NCI-H1930 (cell line): ENCODE data around the gene TIAL1.
"Not testable (repeated sequence)": the region's sequence is repeated elsewhere in the genome, so short reads cannot be mapped to it uniquely, and the experiment has no call there.

ENCODE experiments used
- DNase-seq, 2 experiments: peaks; one replicate each; lab custom pipeline; 2025; lab: John Stamatoyannopoulos, UW

The TIAL1 gene, protein sequence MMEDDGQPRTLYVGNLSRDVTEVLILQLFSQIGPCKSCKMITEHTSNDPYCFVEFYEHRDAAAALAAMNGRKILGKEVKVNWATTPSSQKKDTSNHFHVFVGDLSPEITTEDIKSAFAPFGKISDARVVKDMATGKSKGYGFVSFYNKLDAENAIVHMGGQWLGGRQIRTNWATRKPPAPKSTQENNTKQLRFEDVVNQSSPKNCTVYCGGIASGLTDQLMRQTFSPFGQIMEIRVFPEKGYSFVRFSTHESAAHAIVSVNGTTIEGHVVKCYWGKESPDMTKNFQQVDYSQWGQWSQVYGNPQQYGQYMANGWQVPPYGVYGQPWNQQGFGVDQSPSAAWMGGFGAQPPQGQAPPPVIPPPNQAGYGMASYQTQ

DNA sequence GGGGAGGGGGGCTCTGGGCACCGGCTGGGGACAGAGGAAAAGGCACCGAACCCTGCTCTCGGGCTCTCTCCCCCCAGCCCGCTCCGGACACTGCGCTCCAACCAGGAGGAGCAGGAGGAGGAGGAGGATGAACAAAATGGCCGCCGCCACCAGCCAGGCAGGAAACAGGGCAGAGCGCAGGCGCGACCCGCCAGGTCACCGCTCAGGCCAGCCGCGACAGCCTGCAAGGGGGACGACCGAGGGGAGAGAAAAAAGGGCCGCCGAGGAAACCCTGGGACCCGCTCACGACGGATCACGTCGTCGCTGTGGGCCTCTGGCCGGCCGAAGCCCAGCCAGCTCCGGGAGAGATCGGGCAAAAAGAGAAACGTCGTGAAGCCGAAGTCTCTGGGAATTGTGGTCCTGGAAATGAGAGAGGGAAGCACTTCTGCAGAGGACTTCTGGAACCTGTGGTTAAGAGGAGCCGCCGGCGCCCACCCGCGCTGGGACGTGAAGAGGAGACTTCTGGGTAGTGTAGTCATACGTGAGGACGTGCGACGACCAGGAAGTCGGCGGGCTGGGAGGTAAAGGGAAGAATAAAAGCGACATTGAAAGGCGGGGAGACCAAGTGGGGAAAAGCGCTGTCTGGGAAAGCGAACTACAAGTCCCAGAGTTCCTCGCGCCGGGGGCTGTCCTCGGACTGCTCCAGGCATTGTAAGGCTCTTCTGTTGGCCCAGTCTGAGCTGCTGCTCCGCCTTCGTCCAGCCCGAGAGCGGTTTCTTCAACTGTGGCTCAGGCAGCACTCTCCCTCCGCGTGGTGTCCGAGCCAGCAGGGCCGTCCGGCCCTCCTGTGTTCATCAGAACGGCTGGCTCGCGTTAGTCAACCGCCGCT, at the start of gene TIAL1:
TIAL1 (minus strand) TSS at position 428 of the 868 bp plus-strand sequence. CDS start 499 bp downstream, outside the sequence.
- peak; percentile 92 to 93 for DNase-seq

DNA sequence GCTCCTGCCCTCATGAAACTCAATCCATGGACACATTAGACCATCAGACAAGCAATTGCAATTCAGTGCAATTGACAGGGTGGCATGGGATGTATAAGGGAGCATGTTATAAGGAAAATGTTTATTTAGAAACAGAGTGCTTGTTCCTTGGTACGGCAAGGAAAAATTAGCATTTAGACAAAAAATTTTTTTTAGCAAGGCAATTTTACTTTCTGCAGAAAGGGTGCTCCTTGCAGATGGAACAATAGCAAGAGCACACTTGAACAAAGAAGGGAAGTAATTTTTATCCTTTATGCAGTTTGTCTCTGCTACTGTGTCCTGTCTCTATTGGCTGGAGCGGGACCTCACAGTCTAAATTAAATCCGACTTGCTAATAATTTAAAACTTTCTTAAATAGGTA, 48.2 kb upstream of the TIAL1 start:
- no peak for DNase-seq

DNA sequence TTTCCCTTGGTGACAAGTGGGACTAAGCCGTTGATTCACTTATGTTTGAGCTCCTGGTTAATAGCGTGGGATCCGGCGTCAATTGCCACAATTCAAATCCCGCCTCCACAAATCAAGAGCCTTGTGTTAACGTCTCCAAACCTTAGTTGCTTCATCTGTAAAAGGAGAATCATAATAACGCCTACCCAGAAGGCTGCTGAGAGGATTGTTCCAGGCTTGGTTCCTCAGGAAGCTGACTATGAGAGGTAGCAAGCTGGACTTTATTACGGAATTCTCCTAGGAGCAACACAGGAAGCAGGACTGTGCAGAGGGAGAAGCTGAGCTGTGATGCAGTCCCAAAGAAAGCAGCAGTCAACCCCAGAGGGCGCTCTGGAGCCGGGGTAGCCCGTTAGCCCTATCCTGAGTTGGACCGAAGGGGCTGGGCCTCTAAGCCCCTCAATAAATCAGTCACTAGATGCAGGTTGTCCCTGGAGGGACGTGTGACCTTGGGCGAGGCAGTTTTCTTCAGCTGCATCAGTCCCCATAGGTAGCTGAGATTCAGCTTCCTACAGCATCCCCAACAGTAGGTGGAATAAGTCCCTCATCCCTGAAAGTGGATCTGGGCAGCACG, 47.5 kb upstream of the TIAL1 start:
- no peak for DNase-seq

DNA sequence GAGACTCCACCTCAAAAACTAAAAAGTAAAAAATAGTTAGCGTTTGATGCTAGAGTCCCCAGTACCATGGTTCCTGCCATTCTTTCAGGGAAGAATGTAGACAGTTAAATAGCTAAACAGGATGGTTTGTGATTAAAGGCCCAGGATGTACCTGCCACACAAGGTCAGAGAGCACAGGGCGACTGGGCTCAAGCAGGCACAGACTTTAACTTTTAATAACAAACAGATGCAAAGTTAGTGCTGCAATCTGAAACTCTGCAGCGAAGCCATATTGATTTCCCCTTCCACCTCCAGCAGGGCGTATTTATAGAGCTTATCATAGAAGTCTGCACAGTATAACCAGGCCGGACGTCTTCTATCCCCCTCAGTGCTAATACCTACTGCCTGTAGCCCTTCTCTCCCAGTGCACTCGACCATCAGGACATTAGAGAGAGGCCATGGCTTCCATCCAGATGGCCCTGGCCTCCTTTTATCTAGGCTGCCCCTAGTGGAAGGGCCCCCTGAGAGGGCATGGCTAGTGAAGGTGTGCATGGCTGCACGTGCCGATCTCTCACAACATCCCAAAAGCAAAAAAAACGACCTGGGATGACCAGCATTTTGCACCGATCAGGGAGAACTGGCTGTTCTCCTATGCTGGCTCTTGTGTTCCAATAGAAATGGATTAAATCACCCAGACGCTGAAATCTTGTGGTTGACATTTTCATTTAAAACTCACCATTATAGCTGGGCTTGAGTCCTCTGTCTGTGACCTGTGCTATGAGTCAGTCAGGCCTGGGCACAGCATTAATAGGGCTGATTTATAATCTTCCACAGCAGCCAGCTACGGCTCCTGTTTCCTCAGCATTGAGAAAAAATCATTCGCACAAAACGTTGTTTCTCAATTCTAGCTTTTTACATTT, 46.8 kb upstream of the TIAL1 start:
- no peak for DNase-seq

DNA sequence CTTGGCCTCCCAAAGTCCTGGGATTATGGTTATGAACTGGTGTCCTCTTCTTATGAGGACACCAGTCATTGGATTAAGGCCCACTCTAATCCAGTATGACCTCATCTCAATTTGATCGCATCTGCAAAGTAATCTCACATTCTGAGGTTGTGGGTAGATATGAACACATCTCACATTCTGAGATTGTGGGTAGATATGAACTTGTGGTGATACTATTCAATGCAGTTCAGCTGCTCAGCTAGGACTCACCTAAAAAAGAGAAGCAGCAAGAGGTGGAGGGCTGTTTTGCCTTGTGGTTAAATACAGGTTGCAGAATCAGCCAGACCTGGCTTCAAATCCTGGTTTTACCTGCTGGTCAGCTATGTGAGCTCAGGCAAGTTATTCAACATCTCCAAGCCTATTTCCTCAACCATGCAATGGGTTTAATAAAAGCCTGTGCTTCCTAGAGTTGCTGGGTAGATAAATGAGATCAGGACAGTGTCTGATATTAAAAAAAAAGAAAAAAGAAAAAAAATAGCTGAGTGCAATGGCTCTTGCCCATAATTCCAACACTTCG, 45.9 kb upstream of the TIAL1 start:
- no peak for DNase-seq

DNA sequence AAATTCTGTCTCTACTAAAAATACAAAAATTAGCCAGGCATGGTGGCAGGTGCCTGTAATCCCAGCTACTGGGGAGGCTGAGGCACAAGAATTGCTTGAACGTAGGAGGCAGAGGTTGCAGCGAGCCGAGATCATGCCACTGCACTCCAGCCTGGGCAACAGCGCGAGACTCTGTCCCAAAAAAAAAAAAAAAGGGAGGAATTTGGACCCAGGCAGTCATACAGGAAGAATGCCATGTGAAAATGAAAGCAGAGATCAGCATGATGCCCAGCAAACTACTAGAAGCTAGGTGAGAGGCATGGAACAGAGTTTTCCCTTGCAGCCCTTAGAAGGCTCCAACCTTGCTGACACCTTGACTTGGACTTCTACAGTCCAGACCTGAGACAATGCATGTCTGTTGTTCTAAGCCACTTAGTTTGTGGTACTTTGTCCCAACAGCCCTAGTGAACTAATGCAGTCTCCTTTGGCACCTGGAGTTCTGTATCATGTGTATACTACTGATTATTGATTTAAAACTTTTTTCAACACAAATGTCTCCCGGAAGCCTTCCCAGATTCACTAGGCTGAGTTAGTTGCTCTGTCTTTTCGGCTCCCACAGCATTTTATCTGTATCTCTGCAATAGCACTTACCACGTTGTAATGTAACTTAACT, 44.2 kb upstream of the TIAL1 start:
- no peak for DNase-seq

DNA sequence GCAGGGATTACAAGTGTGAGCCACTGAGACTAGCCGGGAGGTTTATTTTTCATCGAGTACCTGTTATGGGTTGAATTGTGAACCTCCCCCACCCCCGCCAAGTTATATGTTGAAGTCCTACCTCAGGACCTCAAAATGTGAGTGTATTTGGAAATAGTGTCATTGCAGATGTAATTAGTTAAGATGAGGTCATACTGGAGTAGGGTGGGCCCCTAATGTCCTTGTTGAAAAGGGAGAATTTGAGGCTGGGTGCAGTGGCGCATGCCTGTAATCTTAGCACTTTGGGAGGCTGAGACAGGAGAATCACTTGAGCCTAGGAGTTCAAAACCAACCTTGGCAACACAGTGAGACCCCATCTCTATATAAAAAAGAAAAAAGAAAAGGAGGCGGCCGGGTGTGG, 43.6 kb upstream of the TIAL1 start:
- DNase-seq, result no peak

DNA sequence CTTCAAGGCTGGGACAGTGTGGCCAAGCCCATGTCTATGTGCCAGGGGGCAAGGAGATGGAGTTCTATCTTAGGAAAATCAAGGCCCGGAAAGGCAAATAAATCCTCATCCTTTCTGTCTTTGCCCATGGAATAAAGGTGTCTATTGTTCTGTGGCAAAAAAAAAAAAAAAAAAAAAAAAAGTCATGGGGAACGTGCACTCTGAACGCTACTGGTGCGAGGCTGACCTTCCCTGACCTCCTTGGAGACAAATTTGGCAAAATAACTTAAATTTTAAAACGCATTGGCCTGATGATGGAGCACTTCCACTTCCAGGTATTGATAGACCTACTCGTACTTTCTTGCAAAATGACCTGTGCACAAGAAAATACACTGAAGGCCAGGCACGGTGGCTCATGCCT, 42.2 kb upstream of the TIAL1 start:
- DNase-seq, result no peak

DNA sequence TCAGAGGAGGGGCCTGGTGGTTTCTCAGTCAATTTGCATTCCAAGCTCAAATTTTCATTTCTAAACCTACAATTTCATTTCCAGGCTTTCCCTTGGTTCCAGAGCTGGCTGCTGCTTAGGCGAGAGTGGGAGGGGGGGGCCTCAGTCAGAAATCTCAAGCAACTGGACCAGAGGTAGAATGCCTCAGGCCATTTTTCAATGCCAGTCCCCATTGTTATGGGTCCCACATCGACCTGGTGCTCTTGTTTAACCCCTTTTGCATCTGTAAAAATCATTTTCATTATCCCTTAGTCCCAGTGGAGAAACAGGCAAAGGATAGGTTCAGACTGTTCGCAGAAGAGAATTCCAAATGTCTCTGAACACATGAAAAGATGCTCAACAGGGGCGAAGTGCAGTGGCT, 40.9 kb upstream of the TIAL1 start:
- DNase-seq, result no peak

DNA sequence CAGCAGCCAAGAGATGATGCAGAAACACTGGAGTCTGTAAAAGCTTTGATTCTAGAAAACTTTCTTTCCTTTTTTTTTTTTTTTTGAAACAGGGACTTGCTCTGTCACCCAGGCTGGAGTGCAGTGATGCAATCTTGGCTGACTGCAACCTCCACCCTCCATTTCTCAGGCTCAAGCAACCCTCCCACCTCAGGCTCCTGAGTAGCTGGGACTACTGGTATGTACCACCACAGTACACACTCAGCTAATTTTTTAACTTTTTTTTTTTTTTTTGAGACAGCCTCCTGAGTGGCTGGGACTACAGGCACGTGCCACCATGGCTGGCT, 37.4 kb upstream of the TIAL1 start:
- no peak for DNase-seq

DNA sequence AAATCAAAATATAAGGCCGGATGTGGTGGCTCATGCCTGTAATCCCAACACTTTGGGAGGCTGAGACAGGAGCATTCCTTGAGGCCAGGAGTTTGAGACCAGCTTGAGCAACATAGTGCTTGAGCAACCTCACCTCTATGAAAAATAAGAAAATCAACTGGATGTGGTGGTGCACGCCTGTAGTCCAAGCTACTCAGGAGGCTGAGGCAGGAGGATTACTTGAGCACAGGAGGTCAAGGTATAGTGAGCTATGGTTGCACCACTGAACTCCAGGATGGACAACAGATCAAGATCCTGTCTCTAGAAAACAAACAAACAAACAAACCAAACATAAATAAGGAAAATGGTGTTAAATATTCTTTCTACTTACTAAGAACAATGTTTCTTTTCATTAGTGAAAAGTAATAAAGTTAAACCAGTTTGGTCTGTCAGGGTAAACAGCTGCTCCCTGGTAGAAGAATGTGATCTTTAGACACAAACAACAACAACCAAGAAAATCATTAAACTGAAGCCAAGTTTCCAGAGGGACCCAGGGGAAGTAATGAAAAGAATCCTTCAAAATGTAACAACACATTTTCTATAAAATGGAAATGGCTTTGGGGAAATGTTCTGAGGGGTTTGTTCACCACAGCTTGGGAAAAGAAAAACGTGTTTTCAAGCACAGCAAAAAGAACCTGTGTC, 36.9 kb upstream of the TIAL1 start:
- DNase-seq, result no peak

DNA sequence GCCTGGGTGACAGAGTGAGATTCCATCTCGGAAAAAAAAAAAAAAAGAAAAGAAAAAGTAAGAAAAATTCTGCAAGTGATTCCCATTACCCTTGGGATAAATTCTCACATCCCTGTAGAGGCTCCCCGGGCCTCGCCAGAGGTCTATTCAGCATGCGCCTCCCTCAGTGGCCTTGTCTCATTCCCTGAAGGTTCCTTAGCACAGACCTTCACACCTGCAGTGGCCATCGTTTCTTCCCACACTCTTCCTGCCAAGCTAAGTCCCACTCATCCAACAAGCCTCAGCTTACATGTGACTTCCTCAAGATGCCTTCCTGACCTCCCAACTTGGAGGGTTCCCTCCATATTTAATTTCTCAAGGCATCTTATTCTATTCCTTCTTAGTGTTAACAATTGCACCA, 33.5 kb upstream of the TIAL1 start:
- no peak for DNase-seq

DNA sequence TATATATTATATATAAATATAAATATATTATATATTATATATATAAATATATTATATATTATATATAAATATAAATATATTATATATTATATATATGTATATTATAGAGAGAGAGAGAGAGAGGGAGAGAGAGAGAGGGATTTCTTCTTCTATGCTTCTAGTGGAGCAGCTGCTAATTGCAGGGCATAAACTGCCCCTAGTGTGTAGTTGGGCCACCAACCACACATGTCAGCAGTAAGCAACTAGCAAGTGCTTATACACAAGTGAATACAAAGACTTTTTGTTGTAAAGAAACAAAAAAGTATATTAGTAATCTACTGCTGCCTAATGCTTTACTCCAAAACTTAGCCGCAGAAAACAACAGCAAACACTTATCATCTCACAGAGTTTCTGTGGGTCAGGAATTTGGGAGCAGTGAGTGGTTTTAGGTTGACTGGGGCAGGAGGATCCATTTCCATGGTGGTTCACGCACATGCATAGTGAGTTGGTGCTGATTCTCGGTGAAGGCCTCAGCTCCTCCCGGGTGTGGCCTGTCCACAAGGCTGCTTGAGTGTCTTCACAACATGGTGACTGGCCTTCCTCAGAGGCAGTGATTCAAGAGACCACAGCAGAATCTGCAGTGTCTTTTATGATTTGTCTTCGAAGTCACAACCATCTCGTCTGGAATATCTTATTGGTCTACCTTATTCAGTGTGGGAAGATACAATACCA, 29.0 kb upstream of the TIAL1 start:
- DNase-seq, result no peak

DNA sequence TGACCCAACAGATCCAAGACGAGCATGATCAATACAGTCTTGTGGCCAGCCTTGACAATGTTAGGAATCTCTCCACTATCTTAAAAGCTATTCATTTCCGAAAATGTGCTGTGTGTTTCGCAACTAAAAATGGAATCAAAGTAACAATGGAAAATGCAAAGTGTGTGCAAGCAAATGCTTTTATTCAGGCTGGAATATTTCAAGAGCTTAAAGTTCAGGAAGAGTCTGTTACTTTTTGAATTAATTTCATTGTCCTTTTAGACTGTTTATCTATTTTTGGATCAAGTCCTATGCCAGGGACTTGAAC, 24.3 kb upstream of the TIAL1 start:
- no peak for DNase-seq

DNA sequence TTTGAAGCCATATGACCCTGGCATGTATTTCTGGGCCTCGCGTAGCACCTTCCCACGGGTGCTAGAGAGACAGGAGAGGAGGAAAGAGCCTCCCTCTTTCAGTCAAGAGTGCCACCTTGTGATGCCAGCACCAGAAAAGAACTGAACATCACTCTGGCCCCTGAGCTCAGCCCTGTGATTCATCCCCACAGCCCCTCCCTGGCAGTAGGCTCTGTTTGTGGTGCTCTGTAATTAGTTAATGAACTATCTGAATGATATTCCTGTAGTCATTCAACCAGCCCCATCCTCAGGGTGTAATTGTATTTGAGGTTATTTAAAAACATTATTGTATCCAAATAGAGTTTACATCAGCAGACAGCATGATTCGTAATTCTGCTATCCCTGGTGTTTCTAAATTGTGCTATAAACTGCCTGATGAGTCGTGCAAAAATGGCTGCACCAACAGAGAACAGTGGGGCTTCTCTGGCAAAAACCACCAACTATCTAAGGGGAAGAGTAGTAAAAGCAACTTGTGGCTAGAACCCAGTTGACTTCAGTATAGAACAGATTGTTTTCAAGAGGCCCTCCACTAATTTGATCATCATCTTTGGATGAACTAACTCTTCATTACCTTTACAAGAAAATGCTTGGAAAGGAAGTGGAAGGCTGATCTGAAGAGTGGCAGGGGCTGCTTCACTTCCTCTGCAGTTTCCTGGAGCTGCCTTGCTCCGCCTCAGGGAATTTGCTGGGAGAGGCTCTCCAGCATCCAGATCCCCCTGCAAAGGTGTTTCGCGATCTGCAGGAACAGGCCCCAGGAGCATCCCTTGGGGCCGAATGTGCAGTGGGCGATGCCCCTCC, 23.7 kb upstream of the TIAL1 start:
- no peak for DNase-seq

DNA sequence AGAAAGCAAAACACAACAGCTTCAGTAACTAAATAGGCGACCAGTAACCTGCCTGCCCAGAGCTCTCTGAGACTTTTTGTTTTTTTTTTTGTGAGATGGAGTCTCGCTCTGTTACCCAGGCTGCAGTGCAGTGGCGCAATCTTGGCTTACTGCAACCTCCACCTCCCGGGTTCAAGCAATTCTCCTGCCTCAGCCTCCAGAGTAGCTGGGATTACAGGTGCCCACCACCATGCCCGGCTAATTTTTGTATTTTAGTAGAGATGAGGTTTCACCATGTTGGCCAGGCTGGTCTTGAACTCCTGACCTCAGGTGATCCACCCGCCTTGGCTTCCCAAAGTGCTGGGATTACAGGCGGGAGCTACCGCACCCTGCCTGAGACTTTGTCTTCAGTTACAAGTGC, 23.0 kb upstream of the TIAL1 start:
- not testable (repeated sequence) for DNase-seq

DNA sequence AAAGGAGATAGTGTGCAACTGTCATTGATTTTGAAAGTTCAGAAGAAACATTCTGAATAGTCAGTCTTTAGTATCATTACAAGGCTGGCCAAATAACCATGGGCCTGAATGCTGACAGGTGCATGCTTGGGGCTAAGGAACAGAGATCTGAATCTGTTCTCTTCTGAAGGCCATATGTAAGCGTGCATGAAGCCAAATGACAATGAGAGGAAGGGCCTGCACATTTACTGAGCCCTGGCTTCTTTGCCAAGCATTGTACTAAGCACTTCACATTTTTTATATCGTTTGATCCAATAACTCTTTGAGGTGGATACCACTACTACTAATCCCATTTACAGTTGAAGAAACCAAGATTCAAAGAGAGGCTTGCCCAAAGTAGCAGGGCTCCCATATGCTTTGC, 22.5 kb upstream of the TIAL1 start:
- no peak for DNase-seq

DNA sequence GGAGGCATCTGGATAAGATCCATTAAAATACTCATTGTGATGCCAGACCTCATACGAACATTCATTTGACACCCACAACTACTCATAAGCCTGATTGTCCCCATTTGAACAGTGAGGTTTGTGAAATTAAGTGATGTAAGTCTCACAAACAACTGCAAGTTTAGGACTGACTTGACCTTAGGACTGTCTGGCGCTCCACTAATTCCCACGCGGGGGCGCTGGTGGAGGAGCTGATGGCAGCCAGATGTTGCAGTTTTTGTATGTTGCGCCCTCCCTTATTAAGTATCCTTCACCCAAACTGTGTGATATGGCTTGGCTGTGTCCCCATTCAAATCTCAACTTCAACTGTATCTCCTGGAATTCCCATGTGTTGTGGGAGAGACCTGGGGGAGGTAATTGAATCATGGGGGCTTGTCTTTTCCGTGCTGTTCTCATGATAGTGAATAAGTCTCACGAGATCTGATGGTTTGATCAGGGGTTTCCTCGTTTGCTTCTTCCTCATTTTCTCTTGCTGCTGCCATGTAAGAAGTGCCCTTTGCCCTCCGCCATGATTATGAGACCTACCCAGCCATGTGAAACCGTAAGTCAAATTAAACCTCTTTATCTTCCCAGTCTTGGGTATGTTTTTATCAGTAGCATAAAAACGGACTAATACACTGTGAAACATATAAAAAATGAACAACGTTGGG, 20.3 kb upstream of the TIAL1 start:
- no peak for DNase-seq

DNA sequence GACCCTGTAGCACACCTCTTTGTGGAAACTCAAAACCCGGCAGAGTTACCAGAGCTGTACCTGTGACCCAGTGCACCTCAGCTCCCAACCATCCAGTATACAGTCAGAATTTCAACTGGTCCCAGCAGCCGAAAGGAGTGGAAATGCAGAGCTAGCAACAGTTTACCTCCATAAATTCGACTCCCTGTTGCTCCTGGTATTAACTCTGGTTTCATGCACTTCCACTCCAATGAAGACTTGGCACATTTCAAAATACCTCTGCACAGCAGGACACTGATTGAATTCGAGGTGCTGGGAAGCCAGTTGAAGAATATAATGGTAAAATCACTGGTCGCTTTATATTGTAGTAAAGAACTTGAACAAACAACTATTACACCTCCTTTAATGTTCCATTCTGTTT, 17.9 kb upstream of the TIAL1 start:
- DNase-seq, result no peak
